NCI-H2227 treated with DMSO at 0.1 percent for 48 hours (cell line): ENCODE measurements around the gene NCOA7.

Experiments
- DNase-seq: peaks from one replicate; lab custom pipeline; 2025; lab: John Stamatoyannopoulos, UW

Gene NCOA7

GRCh38 chr6:125811259-125811658 is 20.5 kb downstream of the NCOA7 start:
- DNase-seq, result no peak

GRCh38 chr6:125812394-125813292 is 21.9 kb downstream of the NCOA7 start:
- DNase-seq, result no peak

- DNase-seq, result no peak
Observed at GRCh38 chr6:125814481-125814880, 23.7 kb downstream of the NCOA7 start.

GRCh38 chr6:125815080-125815910 is 24.5 kb downstream of the NCOA7 start:
- DNase-seq, result no peak

- DNase-seq, result no peak
Observed at GRCh38 chr6:125816828-125817280, 26.1 kb downstream of the NCOA7 start.

- DNase-seq, result no peak
Observed at GRCh38 chr6:125818225-125818657, 27.5 kb downstream of the NCOA7 start.

DNA sequence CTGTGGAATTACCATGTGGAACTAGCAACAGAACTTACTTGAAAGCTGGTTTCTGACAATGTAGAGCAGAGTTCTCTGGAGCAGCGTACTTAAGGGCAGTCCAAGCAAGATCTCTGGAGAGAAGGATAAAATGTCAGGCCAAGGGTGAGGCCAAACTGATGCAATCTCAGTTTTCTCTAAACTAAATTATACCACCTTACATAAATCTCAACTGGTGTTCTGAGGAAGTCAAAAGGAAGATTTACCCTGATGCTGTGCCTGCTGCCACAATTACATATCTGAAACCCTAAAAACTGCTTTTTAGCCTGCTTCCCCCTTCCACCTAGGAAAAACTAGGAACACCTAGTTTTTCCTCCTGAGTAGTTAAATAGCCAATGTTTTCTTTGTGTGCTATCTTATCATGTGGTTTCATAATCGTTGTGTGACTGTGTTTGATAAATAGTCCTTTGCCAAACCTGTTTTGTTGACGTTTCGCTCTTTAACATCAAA is 28.1 kb downstream of the NCOA7 start:
- DNase-seq, result no peak

DNA sequence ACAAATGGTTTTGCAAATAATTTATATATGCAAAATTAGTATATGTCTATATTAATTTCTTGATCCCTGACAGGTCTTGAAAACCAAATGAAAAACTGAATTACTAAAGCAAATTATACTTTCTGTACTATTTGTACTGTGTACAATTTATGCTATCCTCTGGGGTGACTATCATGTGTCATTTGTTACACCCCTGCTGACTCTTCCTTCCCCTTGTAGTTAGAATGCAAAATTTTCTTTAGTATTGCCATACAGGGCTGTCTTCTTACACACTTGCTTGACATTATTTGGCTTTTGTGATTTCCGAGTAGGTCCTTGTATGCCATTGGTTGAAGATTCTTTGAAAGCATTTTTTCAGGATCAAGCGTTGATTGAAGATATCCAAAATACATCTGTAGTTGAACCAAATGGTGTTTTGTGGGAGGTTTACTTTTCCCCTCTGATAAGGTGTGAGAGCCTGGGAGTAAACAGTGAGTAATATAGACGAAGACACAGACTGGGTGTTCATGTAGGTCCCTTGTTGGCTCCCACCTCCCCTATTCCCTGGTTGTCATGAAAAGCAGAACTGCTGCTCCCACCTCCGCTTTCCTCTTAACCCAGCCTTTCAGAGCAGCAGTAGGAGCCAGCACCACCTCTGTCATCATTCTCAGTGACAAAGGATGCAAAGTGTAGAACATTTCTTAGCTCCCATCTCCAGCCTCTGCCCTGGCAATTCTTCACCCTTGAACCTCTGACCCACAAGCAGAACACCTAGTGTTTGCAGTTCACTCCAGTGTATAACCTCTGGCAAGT is 29.0 kb downstream of the NCOA7 start:
- no peak for DNase-seq

DNA sequence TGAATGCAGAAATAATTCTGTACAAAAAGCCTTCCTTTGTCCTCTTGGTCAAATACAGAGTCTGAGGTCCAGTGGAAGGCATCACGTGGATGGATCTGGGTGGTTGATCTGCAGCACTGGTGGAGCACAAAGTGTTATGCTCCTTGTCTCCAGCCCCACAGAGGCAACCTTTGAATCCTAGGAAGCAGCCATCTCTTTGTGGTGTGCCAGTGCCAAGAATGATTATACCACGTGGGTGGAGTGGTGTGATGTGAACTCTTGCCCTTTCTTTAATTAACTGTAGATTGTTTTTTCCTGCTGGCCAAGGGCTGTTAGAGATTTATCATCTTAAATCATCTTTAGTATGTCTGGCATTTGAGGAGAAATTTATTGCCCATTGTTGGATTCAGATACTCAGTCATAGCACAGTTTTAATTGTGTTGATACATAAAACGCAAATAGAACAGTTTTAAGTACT is 31.1 kb downstream of the NCOA7 start:
- no peak for DNase-seq

GRCh38 chr6:125823180-125823579 is 32.4 kb downstream of the NCOA7 start:
- DNase-seq, result no peak

GRCh38 chr6:125824946-125825771 is 34.4 kb downstream of the NCOA7 start:
- DNase-seq, result no peak

DNA sequence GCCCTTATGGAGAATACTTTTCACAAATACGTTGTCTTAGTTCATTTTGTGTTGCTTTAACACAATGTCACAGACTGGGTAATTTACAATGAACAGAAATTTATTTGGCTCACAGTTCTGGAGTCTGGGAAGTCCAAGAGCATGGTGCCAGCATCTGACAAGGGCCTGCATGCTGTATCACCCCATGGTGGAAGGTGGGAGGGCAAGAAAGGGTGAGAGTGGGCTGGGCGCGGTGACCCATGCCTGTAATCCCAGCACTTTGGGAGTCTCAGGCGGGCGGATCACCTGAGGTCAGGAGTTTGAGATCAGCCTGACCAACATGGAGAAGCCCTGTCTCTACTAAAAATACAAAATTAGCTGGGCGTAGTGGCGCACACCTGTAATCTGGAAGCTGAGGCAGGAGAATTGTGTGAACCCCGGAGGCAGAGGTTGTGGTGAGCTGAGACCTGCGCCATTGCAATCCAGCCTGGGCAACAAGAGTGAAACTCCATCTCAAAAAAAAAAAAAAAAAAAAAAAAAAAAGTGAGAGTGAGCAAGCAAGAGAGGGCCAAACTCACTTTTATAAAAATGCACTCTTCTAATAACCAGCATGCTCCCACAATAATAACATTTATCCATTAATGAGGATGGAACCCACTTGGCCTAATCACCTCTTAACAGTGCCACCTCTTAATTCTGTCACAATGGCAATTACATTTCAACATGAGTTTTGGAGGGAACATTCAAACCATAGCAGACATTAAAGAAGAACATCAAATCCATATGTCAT is 36.1 kb downstream of the NCOA7 start:
- no peak for DNase-seq

DNA sequence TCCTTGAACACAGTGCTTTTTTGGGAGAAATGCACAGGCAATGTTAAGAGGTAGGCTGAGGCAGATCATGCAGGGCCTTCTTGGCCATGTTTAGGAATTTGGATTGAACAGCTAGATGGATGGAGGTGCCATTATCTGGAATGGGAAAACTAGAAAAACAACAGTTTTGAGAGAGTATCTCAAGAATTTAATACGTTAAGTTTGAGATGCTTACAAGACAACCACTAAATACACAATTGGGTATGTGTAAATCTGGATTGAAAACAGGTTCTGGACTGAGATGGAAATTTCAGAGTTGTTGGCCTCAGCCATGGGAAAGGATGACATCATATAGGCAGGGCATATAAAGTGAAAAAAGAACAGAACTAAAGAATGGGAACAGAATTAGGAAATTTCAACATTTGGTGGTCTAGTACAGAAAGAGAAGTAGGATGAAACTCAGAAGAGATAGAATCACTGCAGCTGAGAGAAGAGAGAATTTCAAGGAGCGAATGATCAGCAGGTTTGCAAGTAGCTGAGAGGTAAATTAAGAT is 37.1 kb downstream of the NCOA7 start:
- no peak for DNase-seq

DNA sequence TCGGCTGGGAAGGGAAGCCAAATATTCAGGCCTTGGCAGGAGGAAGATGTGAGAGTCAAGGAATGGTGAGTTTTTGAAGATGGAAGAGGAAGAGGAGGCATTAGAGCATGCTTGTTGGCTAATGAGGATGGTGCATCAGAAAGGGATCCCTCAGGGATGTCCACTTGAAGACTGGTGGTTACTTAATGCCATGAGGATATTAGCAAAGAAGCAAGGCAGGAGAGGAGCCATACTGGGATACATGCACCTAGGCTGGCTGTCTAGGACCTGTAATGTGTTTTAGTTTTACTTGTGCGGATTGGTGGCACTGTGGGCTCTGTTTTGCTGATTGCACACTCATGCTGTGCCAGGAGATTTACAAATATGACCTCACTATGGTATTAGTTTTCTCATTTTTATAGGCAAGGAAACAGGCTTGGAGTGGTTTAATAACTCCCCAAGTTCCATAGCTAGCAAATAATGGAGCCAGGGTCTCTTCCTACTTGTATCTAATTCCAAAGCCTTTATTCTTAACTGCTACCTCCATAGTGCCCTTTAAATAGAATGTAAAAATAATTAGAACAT is 37.8 kb downstream of the NCOA7 start:
- no peak for DNase-seq

- no peak for DNase-seq
Observed at GRCh38 chr6:125829433-125829832, 38.7 kb downstream of the NCOA7 start.

DNA sequence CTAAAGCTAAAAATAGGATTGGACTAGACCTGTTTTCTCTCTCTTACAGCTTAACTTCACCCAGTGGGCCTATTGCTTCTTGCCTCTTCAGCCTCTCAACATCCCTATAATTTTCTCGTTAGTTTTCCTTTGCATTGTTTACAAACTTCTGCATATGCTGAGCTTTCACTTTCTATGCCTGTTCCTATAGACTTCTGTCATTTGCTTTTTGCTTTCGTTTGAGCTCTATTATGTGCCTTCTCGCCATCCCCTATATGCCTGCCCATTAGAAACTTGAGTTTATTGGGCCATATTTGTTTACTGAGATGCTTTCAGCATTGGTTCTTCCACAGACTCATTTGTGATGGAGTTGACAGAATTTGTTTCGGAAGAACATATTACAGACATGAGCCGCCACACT is 40.9 kb downstream of the NCOA7 start:
- no peak for DNase-seq

GRCh38 chr6:125832391-125833117 is 41.8 kb downstream of the NCOA7 start:
- no peak for DNase-seq

DNA sequence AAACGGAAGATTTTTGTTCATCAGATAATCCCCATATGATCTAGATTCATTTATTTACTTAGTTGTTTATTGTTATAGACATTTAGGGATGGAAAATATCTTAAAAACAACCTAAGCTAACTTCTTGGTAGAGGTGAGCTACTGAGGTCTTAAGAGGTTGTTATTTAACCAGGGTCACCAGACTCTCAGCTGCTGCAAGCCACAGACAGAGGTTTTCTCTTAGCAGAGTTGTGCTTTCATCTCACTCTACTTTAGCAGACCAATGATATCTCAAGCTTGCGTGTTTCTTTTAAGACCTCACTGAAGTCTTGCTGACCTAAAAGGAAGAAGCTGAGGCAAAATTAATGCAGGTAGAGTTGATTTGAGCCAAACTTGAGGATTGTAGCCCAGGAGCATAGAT is 43.6 kb downstream of the NCOA7 start:
- DNase-seq, result no peak

GRCh38 chr6:125835221-125835744 is 44.5 kb downstream of the NCOA7 start:
- no peak for DNase-seq
